Keratinocyte (primary cell): ENCODE results near the gene ABHD16A.

Experiments used
- EZH2 ChIP-seq: IDR thresholded peaks from one replicate; pipeline ENCODE4 v1.6.1; 2012; ENCODE audit warnings: inconsistent platforms, mild to moderate bottlenecking, low read length, moderate library complexity
- TF ChIP-seq, protein P1 (sequence below), 3 experiments: IDR thresholded peaks in 1 of 3; conservative IDR thresholded peaks in 1 of 3; optimal IDR thresholded peaks in 1 of 3; 2 replicates in 2 of 3; 3 replicates in 1 of 3; pipeline versions ENCODE3 to v1.5.1; 2011; ENCODE audit warnings: low read length in 3 of 3, mild to moderate bottlenecking in 3 of 3, moderate library complexity in 2 of 3, control low read depth in 1 of 3, inconsistent platforms in 1 of 3; ENCODE audit not compliant: insufficient read depth in 2 of 3; ENCODE audit errors: extremely low read depth in 1 of 3

DNA sequence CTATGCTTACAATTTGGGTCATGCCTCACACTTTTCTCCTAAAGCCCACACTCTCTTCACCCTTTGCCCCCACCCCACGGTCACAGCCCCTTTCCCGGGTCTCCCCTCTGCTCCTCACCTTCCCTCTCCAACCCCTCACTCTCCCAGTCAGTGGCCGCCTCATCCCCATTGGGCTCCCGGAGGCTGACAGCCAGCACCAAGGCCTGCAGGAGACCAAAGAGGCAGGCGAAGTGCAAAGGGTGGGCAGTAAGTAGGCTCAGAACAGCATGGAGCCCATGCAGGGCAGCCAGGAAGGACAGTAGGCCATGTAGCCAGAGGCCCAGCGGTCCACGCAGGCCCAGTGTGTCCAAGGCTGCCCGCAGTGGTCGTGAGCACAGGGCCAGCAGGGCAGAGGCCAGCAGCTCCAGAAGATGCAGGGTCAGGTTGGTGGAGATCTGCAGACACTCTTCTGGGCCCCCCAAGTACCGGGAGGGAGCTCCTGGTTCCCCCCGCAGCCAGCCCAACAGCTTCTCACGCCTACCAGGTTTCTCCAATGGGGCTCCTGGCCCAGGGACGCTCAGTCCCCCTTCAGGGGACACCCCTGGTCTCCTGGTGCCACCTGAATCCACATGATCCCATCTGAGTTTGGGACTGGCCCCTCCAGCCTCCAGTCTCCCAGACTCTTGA lies 44.0 kb downstream of the ABHD16A start:
- TF ChIP-seq, protein P1, sequence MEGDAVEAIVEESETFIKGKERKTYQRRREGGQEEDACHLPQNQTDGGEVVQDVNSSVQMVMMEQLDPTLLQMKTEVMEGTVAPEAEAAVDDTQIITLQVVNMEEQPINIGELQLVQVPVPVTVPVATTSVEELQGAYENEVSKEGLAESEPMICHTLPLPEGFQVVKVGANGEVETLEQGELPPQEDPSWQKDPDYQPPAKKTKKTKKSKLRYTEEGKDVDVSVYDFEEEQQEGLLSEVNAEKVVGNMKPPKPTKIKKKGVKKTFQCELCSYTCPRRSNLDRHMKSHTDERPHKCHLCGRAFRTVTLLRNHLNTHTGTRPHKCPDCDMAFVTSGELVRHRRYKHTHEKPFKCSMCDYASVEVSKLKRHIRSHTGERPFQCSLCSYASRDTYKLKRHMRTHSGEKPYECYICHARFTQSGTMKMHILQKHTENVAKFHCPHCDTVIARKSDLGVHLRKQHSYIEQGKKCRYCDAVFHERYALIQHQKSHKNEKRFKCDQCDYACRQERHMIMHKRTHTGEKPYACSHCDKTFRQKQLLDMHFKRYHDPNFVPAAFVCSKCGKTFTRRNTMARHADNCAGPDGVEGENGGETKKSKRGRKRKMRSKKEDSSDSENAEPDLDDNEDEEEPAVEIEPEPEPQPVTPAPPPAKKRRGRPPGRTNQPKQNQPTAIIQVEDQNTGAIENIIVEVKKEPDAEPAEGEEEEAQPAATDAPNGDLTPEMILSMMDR (optimal IDR thresholded peaks at IDR 0.05 in 1 of 3, IDR thresholded peaks at IDR 0.05 in 1 of 3, conservative IDR thresholded peaks at IDR 0.05 in 1 of 3; ENCODE audit: extremely low read depth in 1 of 3, insufficient read depth in 2 of 3, low read length in 3 of 3), result no peak
- TF ChIP-seq EZH2, result no peak
